ENCODE measurements around the gene PEX7. TPM values are rescaled to one million over a fixed set of nuclear protein-coding genes. Genes with fewer than 3 reads are reported as not detected.

The PEX7 gene
- total and polyA plus RNA-seq, 2 of the 8 experiments (the other 6 are each of a cell fraction or from before 2014, with no cell fraction given) = 6.4 to 11.0 TPM

DNA sequence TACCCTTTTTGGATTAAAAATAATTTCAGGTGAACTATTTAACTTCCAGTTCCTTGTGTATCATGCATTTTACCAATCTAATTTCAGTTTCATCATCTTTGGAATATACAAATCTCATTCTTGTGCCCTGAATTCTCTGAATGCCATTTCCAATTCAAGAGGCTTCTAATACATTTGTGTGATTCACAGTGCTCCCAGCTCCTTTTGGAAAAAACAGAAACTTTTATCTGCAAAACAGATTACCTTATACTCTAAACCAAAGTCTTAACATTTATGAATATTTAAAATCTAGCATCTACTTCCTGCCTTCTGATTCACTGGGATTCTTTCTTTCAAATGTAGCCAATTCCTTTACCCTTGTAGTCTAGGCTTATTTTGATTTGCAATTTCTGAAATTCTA lies 11.1 kb upstream of the PEX7 start:
- no peak overlapping the region for H3K27ac ChIP-seq (ENCODE audit: low read depth, low read length)
- H3K18ac ChIP-seq (ENCODE audit: extremely low read depth, low read length) = no peak overlapping the region
- H2BK5ac ChIP-seq (ENCODE audit: low read depth, low read length) = no peak overlapping the region
- no peaks in the 10 kb centered on the region for H3K79me2 ChIP-seq (ENCODE audit: control insufficient read depth in 1 of 2, insufficient read depth in 2 of 2, low read length in 2 of 2)
- ChIA-PET POLR2A (ENCODE audit: partially characterized antibody) (no interaction called here), CTCF (ENCODE audit: partially characterized antibody) (interaction anchor here (0.7 to 2.1 kb wide), 4 partner anchors 10 to 585 kb away, joined by 3 to 6 read pairs (median 4); partner anchors contain the start of gene MAP3K5)
- H3K23ac ChIP-seq (ENCODE audit: insufficient read length) = no peak overlapping the region
- no peak overlapping the region for H3K56ac ChIP-seq (replicated peaks; ENCODE audit: insufficient read length, low read depth, low read length)
- H3K4me3 ChIP-seq (ENCODE audit: extremely low read depth in 1 of 4, insufficient read depth in 2 of 4, low read depth in 3 of 4, low read length in 4 of 4) = no peak overlapping the region
- no peak overlapping the region for H4K91ac ChIP-seq (replicated peaks; ENCODE audit: insufficient read length, low read length)
- H4K8ac ChIP-seq (ENCODE audit: extremely low read depth, insufficient read depth, low read length) = no peak overlapping the region
- H3K14ac ChIP-seq (ENCODE audit: insufficient read length) = no peak overlapping the region
- H3K4me2 ChIP-seq (ENCODE audit: insufficient read depth in 1 of 2, low read depth in 2 of 2, low read length in 2 of 2) = no peak overlapping the region
- no peak overlapping the region for H4K5ac ChIP-seq (ENCODE audit: insufficient read length, low read depth, low read length)
- H2BK15ac ChIP-seq (ENCODE audit: low read length) = no peak overlapping the region
- H2BK20ac ChIP-seq (ENCODE audit: low read length) = no peak overlapping the region
- H3K4me1 ChIP-seq (replicated peaks in 1 of 4; ENCODE audit: control insufficient read depth in 3 of 4, insufficient read depth in 4 of 4, low read length in 3 of 4) = no peaks in the 10 kb centered on the region
- no peak overlapping the region for H2BK12ac ChIP-seq (ENCODE audit: low read depth, low read length)
- no peak for DNase-seq (ENCODE audit: low read depth in 1 of 2, low spot score in 2 of 2)
- H3K23me2 ChIP-seq (ENCODE audit: low read depth, low read length) = no peaks in the 10 kb centered on the region
- H3K4ac ChIP-seq (replicated peaks; ENCODE audit: insufficient read length, low read depth, low read length) = no peak overlapping the region
- no peaks in the 10 kb centered on the region for H3K79me1 ChIP-seq (ENCODE audit: low read depth, low read length)
- H3K27me3 ChIP-seq (replicated peaks in 1 of 4; ENCODE audit: control insufficient read depth in 3 of 4, extremely low read depth in 1 of 4, insufficient read depth in 3 of 4, low read length in 3 of 4) = no peaks in the 10 kb centered on the region
- H3K9me3 ChIP-seq (ENCODE audit: insufficient read depth in 2 of 2, low read depth in 1 of 2, low read length in 1 of 2) = no peaks in the 10 kb centered on the region
- FAIRE-seq = no peak
- H4K20me1 ChIP-seq (replicated peaks in 1 of 2; ENCODE audit: control insufficient read depth in 1 of 2, insufficient read depth in 2 of 2, low read length in 2 of 2) = no peaks in the 10 kb centered on the region
- no peaks in the 10 kb centered on the region for H3K36me3 ChIP-seq (ENCODE audit: control insufficient read depth in 2 of 4, insufficient read depth in 4 of 4, low read length in 3 of 4)
- no peak overlapping the region for H2AK5ac ChIP-seq (ENCODE audit: low read depth, low read length)
- no peak overlapping the region for H2BK120ac ChIP-seq (replicated peaks; ENCODE audit: low read depth, low read length)
- H3K9ac ChIP-seq (replicated peaks in 1 of 4; ENCODE audit: extremely low read depth in 1 of 4, low read depth in 3 of 4, low read length in 3 of 4) = no peak overlapping the region
- no peak overlapping the region for H2AFZ ChIP-seq (ENCODE audit: low read length)
- TF ChIP-seq CEBPB (IDR thresholded peaks at IDR 0.05; ENCODE audit: low read depth, low read length) = no peak
- TF ChIP-seq CHD2 (IDR thresholded peaks at IDR 0.05; ENCODE audit: low read length) = no peak
- no peak for TF ChIP-seq POLR2AphosphoS5 (IDR thresholded peaks at IDR 0.05; ENCODE audit: low read depth, low read length)
- no peak for TF ChIP-seq BRCA1 (IDR thresholded peaks at IDR 0.05; ENCODE audit: low read depth, low read length)
- no peak for TF ChIP-seq NRF1 (IDR thresholded peaks at IDR 0.05; ENCODE audit: low read depth, low read length)
- TF ChIP-seq SIRT6 (IDR thresholded peaks at IDR 0.05; ENCODE audit: low read length) = no peak
- TF ChIP-seq SP4 (IDR thresholded peaks at IDR 0.05; ENCODE audit: low read length) = no peak
- TF ChIP-seq GABPA (IDR thresholded peaks at IDR 0.05; ENCODE audit: borderline replicate concordance, insufficient read depth, low read length) = no peak
- no peak for TF ChIP-seq TAF7 (optimal IDR thresholded peaks at IDR 0.05; ENCODE audit: borderline replicate concordance, low read depth, low read length)
- no peak for TF ChIP-seq KDM5A (IDR thresholded peaks at IDR 0.05; ENCODE audit: low read length)
- no peak for TF ChIP-seq HDAC2 (IDR thresholded peaks at IDR 0.05; ENCODE audit: borderline replicate concordance in 1 of 2, low read depth in 2 of 2, low read length in 2 of 2)
- TF ChIP-seq CREB1 (IDR thresholded peaks at IDR 0.05) = no peak
- TF ChIP-seq RXRA (IDR thresholded peaks at IDR 0.05; ENCODE audit: insufficient read depth, low read depth, low read length) = no peak
- TF ChIP-seq SAP30 (IDR thresholded peaks at IDR 0.05; ENCODE audit: insufficient read depth, insufficient replicate concordance, low read length) = no peak
- no peak for TF ChIP-seq PHF8 (conservative IDR thresholded peaks at IDR 0.05; ENCODE audit: low read depth, low read length)
- no peak for TF ChIP-seq RFX5 (IDR thresholded peaks at IDR 0.05; ENCODE audit: borderline replicate concordance, low read depth, low read length)
- TF ChIP-seq GTF2F1 (IDR thresholded peaks at IDR 0.05; ENCODE audit: borderline replicate concordance, low read depth, low read length) = no peak

All from H1 (cell line).